ENCODE data around the gene PES1. TPM values are rescaled to one million over a fixed set of nuclear protein-coding genes. Genes with fewer than 3 reads are reported as not detected.
"Not testable (repeated sequence)": the region's sequence is repeated elsewhere in the genome, so short reads cannot be mapped to it uniquely, and the experiment has no call there.

Gene PES1
- total RNA-seq, 1 donor from 2014 or later = 40.6 TPM

GRCh38 chr22:30636226-30637077 is 44.7 kb upstream of the PES1 start:
- no peak for DNase-seq
- H3K27ac Mint-ChIP-seq (ENCODE audit: unreplicated experiment) = peak overlapping the region; percentile 43
- peaks cover 2% of the 10 kb centered on the region for H3K9me3 Mint-ChIP-seq (ENCODE audit: unreplicated experiment)
- H3K27me3 Mint-ChIP-seq (ENCODE audit: unreplicated experiment) = peaks cover 2% of the 10 kb centered on the region
- no peak for TF ChIP-seq CTCF (IDR thresholded peaks at IDR 0.05; ENCODE audit: partially characterized antibody, unreplicated experiment)
- peak overlapping the region; percentile 89 for H3K4me3 Mint-ChIP-seq (ENCODE audit: unreplicated experiment)
- H3K4me1 Mint-ChIP-seq (ENCODE audit: low read depth, unreplicated experiment) = peaks cover 6% of the 10 kb centered on the region
- no peaks in the 10 kb centered on the region for H3K36me3 Mint-ChIP-seq (ENCODE audit: unreplicated experiment)

- peaks cover 2% of the 10 kb centered on the region for H3K27me3 Mint-ChIP-seq (ENCODE audit: unreplicated experiment)
- H3K27ac Mint-ChIP-seq (ENCODE audit: unreplicated experiment) = peak within 1 kb of the TSS; percentile 85
- H3K36me3 Mint-ChIP-seq (ENCODE audit: unreplicated experiment) = no peaks in the 10 kb centered on the region
- H3K4me3 Mint-ChIP-seq (ENCODE audit: unreplicated experiment) = peak within 1 kb of the TSS; percentile 89
- H3K4me1 Mint-ChIP-seq (ENCODE audit: low read depth, unreplicated experiment) = peaks cover 6% of the 10 kb centered on the region
- H3K9me3 Mint-ChIP-seq (ENCODE audit: unreplicated experiment) = peaks cover 2% of the 10 kb centered on the region
- TF ChIP-seq CTCF (IDR thresholded peaks at IDR 0.05; ENCODE audit: partially characterized antibody, unreplicated experiment) = no peak
- DNase-seq = peak; percentile 97
Observed at GRCh38 chr22:30635273-30636225, 43.8 kb upstream of the PES1 start, which contains the start of gene SLC35E4. Gene SLC35E4, plus strand, starts transcription at chr22:30635781. Its CDS starts 670 bp downstream, at chr22:30636451.

- peak; percentile 96 for TF ChIP-seq CTCF (IDR thresholded peaks at IDR 0.05; ENCODE audit: partially characterized antibody, unreplicated experiment)
- Mint-ChIP-seq H3K4me3 (ENCODE audit: unreplicated experiment) (peak overlapping the region; percentile 79), H3K4me1 (ENCODE audit: low read depth, unreplicated experiment) (peaks cover 6% of the 10 kb centered on the region), H3K27me3 (ENCODE audit: unreplicated experiment) (peaks cover 2% of the 10 kb centered on the region), H3K36me3 (ENCODE audit: unreplicated experiment) (no peaks in the 10 kb centered on the region), H3K27ac (ENCODE audit: unreplicated experiment) (peak overlapping the region; percentile 85), H3K9me3 (ENCODE audit: unreplicated experiment) (peaks cover 4% of the 10 kb centered on the region)
- DNase-seq = peak; percentile 94
Observed at GRCh38 chr22:30634471-30635233, 42.9 kb upstream of the PES1 start.

- not testable (repeated sequence) for H3K4me1 Mint-ChIP-seq (ENCODE audit: low read depth, unreplicated experiment); H3K9me3 Mint-ChIP-seq (ENCODE audit: unreplicated experiment); H3K27me3 Mint-ChIP-seq (ENCODE audit: unreplicated experiment); H3K4me3 Mint-ChIP-seq (ENCODE audit: unreplicated experiment); H3K36me3 Mint-ChIP-seq (ENCODE audit: unreplicated experiment); DNase-seq; H3K27ac Mint-ChIP-seq (ENCODE audit: unreplicated experiment)
Observed at GRCh38 chr22:30631469-30631868, 39.8 kb upstream of the PES1 start.

- peaks cover 7% of the 10 kb centered on the region for H3K27me3 Mint-ChIP-seq (ENCODE audit: unreplicated experiment)
- H3K4me1 Mint-ChIP-seq (ENCODE audit: low read depth, unreplicated experiment) = no peaks in the 10 kb centered on the region
- H3K9me3 Mint-ChIP-seq (ENCODE audit: unreplicated experiment) = peaks cover 4% of the 10 kb centered on the region
- TF ChIP-seq CTCF (IDR thresholded peaks at IDR 0.05; ENCODE audit: partially characterized antibody, unreplicated experiment) = no peak
- no peaks in the 10 kb centered on the region for H3K36me3 Mint-ChIP-seq (ENCODE audit: unreplicated experiment)
- H3K27ac Mint-ChIP-seq (ENCODE audit: unreplicated experiment) = no peak overlapping the region
- no peak overlapping the region for H3K4me3 Mint-ChIP-seq (ENCODE audit: unreplicated experiment)
- no peak for DNase-seq
Observed at GRCh38 chr22:30628491-30628890, 36.8 kb upstream of the PES1 start.

All from glutamatergic neuron (in vitro differentiated cells).